ENCODE data around the gene CHN1. TPM values are rescaled to one million over a fixed set of nuclear protein-coding genes. Genes with fewer than 3 reads are reported as not detected.

Gene CHN1
- total and polyA plus RNA-seq, 12 donors, result 7.6 to 40.0 (median 21.8) TPM

GRCh38 chr2:174789001-174789400, 216.2 kb downstream of the CHN1 start:
- H3K4me1 ChIP-seq (replicated peaks in 1 of 2), result no peaks in the 10 kb centered on the region
- no peak overlapping the region for H3K4me3 ChIP-seq
- WGBS, 4 donors, result 87 to 89% (median 88%) methylated on average over 16 of the region's 16 CpGs
- H3K36me3 ChIP-seq (replicated peaks in 1 of 2), result no peaks in the 10 kb centered on the region
- H3K9me3 ChIP-seq (replicated peaks in 1 of 3), result no peaks in the 10 kb centered on the region
- no peaks in the 10 kb centered on the region for H3K27me3 ChIP-seq
- TF ChIP-seq CTCF (IDR thresholded peaks at IDR 0.05) (no peak), POLR2A (IDR thresholded peaks at IDR 0.05) (no peak)
- H3K27ac ChIP-seq, result no peak overlapping the region
- intact Hi-C loops (cut with DNase I), result no loop called here
- no peak for DNase-seq

GRCh38 chr2:174788291-174788929, 216.8 kb downstream of the CHN1 start:
- TF ChIP-seq CTCF (IDR thresholded peaks at IDR 0.05), result no peak
- intact Hi-C loops (cut with DNase I), result no loop called here
- Histone ChIP-seq H3K36me3 (replicated peaks in 1 of 2) (no peaks in the 10 kb centered on the region), H3K27me3 (no peaks in the 10 kb centered on the region), H3K4me1 (replicated peaks in 1 of 2) (no peaks in the 10 kb centered on the region), H3K27ac (no peak overlapping the region), H3K9me3 (replicated peaks in 1 of 3) (no peaks in the 10 kb centered on the region), H3K4me3 (no peak overlapping the region)
- 53 to 80% (median 63%) methylated on average over 11 to 15 of the region's 15 CpGs for WGBS, 4 donors
- DNase-seq, result no peak

GRCh38 chr2:174787487-174788205, 217.5 kb downstream of the CHN1 start:
- Histone ChIP-seq H3K27me3 (no peaks in the 10 kb centered on the region), H3K9me3 (replicated peaks in 1 of 3) (no peaks in the 10 kb centered on the region), H3K36me3 (replicated peaks in 1 of 2) (no peaks in the 10 kb centered on the region), H3K4me3 (no peak overlapping the region), H3K4me1 (replicated peaks in 1 of 2) (no peaks in the 10 kb centered on the region), H3K27ac (no peak overlapping the region)
- TF ChIP-seq CTCF (IDR thresholded peaks at IDR 0.05) (no peak), POLR2A (IDR thresholded peaks at IDR 0.05) (no peak)
- intact Hi-C loops (cut with DNase I), result no loop called here
- no peak for DNase-seq
- 81 to 89% (median 85%) methylated on average over 4 to 5 of the region's 5 CpGs for WGBS, 4 donors

- intact Hi-C loops (cut with DNase I), result no loop called here
- Histone ChIP-seq H3K27ac (no peak overlapping the region), H3K4me3 (no peak overlapping the region), H3K36me3 (replicated peaks in 1 of 2) (no peaks in the 10 kb centered on the region), H3K4me1 (replicated peaks in 1 of 2) (no peaks in the 10 kb centered on the region), H3K9me3 (replicated peaks in 1 of 3) (no peaks in the 10 kb centered on the region), H3K27me3 (no peaks in the 10 kb centered on the region)
- TF ChIP-seq POLR2A (IDR thresholded peaks at IDR 0.05) (no peak), CTCF (IDR thresholded peaks at IDR 0.05) (no peak)
- DNase-seq, result no peak
- whole genome bisulfite sequencing, 4 donors, result 81 to 90% (median 87%) methylated on average over 8 of the region's 8 CpGs
These were observed 219.0 kb downstream of the CHN1 start for GRCh38 chr2:174786066-174786725.
